NCI-H748 treated with DMSO at 0.1 percent for 48 hours (cell line): ENCODE data around the gene BEST1.
"Not testable (repeated sequence)": the region's sequence is repeated elsewhere in the genome, so short reads cannot be mapped to it uniquely, and the experiment has no call there.

Experiments
- DNase-seq: peaks from one replicate; lab custom pipeline; 2025; lab: John Stamatoyannopoulos, UW

BEST1 gene

GRCh38 chr11:61964058-61964665 lies 14.0 kb downstream of the BEST1 start:
- DNase-seq = no peak

- DNase-seq = not testable (repeated sequence)
Observed at GRCh38 chr11:61964666-61965271, 14.6 kb downstream of the BEST1 start.

DNA sequence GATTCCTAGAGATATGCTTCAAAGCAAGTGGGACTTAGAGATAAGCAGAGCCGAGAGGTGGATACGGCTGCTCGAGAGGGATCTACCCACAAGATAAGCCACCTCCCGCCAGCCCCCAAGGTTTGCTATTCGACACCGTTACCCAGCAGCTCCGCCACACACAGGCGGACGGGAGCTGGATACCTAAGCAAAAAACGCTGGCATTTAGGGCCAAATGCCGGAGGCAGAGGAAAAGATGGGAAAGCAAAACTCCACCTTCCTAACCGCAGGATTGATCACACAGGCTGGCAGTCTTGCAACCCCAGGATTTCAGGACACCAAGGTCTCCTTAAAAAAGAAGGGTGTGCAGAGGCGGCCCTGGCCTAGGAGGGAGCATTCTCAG lies 16.6 kb downstream of the BEST1 start:
- DNase-seq = no peak

GRCh38 chr11:61967116-61967923 lies 17.2 kb downstream of the BEST1 start, which contains the start of gene FTH1:
FTH1 (minus strand) TSS chr11:61967634; CDS start chr11:61967425, 209 bp downstream.
- DNase-seq = peak; percentile 63

GRCh38 chr11:61967924-61968757 lies 18.0 kb downstream of the BEST1 start:
- DNase-seq = peak; percentile 39

DNA sequence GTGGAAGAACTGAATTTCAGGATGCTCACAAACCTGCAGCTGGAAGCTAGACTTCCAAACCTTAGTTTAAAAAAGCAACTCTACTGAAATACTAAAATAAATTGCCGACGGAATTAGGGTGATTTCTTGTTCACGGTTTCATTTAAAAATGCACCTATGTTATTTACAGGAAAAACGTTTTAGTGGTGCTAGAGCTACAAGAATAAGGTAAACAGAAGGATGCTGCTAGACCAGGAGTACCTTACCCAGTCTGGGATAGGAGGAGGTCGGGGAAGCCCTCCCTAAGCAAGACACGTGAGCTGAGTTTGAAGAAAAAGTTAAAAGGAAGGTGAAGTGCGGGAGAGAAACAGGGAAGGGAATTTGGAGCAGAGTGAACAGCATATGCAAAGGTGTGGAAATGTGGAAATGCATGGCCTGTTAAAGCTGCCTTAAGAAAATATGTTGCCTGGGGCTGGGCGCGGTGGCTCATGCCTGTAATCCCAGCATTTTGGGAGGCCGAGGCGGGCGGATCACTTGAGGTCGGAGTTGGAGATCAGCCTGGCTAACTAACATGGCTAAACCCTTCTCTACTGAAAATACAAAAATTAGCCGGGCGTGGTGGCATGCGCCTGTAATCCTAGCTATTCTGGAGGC lies 18.7 kb downstream of the BEST1 start:
- DNase-seq = no peak

DNA sequence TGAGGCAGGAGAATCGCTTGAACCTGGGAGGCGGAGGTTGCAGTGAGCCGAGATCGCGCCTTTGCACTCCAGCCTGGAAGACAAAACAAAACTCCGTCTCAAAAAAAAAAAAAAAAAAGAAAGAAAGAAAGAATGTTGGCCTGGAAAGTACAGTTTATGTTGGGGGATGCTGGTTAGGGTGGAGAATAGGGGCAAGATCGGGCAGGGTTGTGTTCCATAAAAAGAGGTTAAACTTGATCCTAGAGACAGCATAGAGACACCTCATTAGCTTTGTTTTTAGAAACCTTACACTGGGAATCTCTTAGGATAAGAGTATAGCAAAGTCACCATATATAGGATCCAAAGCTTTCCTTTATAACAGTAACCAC lies 19.2 kb downstream of the BEST1 start:
- no peak for DNase-seq

GRCh38 chr11:61969838-61970662 lies 19.9 kb downstream of the BEST1 start:
- DNase-seq = no peak

- DNase-seq = peak; percentile 21
Observed at GRCh38 chr11:61971248-61972111, 21.3 kb downstream of the BEST1 start.

DNA sequence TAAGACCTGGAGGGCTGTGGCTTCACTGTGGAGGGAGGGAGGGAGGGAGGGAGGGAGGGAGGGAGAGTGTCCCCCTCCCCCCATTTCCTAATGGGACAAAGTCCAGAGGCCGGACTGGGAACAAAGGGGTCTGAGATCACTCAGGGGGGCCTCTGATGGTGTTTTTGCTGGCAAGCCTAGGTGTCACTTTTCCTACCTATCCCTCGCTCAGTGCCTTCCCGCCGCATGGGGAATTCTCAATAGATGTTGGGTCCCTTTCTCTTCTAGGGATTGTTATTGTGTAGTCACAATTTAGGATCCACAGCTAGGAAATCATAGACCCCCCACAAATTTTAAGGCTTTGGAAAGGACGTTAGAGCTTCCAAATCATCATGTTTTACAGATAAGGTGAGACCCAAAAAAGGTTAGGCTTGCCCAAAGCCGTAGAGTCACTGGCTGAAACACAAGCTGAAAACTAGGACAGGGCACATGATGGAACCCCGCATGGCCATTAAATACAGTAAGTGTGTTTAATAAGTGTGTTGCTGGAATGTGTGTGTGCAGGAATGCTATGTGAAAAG lies 22.0 kb downstream of the BEST1 start:
- DNase-seq = no peak

DNA sequence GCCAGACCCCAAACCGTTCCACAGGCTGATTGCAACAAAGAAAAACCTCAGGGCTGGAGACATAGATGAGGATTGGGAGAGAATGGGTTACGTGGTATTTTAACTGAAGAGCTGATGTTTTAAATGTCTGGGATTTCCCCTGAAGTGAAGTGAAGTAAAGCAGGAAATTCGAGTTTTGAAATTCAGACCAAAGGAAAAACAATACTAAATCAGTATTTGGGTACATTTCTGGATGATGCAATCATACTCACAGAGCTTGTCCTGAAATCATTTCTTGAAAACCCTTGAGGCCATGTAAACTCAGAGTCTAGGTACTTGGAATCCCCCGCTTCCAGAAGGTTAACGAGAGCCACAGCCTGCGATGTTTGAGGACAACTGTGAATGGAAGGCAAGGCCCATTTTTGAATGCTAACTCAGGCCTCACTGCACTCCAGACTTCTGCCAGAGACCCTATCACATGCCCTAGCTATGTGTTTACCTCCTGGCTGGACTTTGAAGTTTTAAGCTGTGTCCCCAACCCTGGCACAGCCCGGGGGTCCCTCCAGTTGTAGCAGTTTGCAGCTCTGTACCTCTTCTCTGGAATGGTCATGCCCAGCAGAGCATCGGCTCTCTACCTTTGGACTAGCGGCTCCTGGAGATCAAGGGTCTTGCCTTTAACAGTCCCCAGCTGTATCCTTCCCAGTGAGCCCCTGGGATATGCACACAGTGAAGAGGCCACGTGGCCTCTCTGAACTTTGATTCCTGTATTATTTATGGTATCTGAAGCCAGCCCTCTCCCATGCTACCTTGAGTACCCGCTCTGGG lies 22.7 kb downstream of the BEST1 start:
- DNase-seq = no peak

GRCh38 chr11:61973476-61974162 lies 23.5 kb downstream of the BEST1 start:
- DNase-seq = no peak

- no peak for DNase-seq
Observed at GRCh38 chr11:61974766-61975631, 24.8 kb downstream of the BEST1 start.

- DNase-seq = no peak
Observed at GRCh38 chr11:61975638-61976419, 25.7 kb downstream of the BEST1 start.

- no peak for DNase-seq
Observed at GRCh38 chr11:61976420-61976800, 26.3 kb downstream of the BEST1 start.

DNA sequence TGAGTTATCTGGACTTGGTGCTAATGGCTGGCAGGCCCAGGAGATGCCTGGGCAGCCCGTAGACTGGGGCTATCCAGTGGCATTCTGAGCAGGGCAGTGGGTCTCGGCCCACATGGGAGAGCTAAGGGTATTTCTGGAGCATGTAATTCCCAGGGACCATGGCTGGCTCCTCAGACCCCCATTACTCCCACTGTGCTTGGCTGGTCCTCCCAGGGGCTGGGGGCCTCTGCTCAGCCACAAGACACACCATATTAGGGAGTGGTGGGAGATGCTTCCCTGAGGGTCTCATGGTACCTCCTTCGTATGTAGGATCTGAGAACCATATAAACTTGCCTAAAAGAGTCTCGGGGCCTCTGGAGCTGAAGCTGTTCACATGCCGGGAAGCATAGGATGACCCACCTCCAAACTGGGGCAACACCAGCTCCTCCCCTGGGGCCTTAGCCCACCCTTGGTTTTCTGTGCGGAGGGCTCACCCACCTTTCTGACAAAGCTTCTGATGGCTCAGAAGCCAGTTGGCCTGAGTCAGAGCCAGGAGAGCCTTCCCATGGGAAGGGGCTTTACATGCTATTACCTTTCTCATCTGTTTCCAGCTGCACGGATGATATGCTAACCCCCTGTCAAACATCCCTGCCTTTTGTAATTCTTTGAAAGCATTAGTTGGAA lies 26.8 kb downstream of the BEST1 start:
- no peak for DNase-seq
